ENCODE measurements around the gene R3HCC1L.

Gene R3HCC1L

DNA sequence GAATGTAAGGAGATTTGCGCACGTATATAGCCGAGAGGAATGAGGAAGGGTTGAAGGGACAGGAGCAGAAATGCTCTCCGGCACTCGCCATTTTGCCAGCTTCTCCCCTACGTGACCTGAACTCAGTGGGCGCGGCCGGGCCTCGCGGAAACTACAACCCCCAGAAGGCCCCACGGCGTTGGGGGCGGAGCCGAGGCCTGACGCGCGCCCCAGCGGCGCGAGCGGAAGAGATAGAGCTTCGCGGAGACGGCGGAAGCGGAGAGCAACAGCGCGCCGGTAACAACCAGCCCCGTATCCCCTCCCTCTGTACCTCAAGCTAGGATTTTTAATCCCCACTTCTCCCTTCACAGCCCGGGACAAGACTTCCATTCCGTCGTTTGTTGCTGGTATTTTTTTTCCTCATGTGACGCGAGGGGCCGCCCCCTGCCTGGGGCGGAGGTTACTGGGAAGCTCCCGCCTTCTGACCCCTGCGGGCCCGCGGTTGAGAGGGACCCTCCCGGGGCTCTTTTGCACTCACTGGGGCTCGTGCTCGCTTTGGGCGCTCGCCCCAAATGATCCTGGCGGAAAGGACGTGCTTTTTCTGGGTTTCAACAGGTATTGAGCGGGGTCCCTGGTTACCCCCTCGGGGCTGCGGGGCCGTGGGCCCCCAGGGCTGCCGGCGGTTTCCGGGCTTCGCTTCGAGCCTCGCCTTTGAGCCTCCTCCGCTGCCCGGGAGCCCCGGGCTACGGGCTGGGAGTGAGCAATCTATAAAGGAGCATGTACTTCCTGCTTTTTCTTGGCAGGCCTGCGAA lies at the start of gene R3HCC1L:
Gene R3HCC1L, plus strand, starts transcription at position 227 of the 791 bp plus-strand sequence. CDS start 73,458 bp downstream, outside the sequence.
- DNase-seq (ENCODE audit: low spot score) = peak; percentile 91

DNA sequence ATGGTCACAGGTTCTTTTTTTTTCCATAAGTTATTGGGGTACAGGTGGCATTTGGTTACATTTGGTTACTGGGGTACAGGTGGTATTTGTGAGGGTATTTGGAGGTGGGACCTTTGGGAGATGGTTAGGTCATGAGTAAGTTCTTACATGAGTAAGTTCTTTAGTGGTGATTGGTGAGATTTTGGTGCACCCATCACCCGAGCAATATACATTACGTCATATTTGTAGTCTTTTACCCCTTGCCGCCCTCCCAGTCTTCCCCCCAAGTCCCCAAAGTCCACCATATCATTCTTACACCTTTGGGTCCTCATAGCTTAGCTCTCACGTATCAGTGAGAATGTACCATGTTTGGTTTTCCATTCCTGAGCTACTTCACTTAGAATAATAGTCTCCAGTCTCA lies 49.2 kb upstream of the R3HCC1L start:
- no peak for DNase-seq (ENCODE audit: low spot score)

DNA sequence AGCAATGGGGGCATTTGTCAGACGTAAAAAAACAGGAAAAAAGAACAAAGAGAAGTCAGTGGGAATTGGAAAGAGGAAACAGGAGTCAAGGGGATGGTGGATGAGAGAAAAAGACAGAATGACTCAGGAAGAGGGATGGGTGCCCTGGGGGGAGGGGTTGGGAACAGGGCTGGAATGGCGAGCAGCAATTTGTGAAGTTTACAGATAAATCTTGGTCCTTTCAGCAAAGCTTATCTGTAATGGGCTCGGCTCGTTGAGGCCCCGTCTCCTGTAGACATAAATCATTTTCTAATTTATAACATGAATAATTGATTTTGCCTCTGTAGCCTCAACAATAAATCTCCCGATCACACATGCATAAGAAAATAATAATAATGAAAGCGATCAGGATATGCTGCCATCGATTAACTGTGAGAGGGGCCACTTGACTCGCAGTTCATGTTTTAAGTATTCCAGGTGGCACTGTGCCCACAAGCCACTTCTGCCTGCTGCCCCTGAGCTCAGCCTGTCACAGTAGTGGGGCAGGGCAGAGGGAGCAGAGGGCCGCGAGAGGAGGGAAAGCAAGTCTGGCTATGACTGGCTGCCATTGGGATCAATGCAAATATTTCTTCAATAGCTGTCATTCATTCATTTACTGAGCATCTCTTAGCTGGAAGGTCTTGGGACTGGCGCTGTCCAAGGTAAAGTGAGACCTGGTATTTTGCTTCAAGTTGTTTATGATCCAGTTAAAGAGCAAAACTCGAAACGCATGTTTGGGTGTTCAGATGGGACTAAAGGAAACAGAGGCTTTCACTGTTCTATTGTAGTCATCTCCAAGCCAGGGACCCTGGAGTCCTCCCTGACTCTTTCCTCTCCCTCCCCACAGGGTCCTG lies 47.4 kb upstream of the R3HCC1L start:
- no peak for DNase-seq (ENCODE audit: low spot score)

DNA sequence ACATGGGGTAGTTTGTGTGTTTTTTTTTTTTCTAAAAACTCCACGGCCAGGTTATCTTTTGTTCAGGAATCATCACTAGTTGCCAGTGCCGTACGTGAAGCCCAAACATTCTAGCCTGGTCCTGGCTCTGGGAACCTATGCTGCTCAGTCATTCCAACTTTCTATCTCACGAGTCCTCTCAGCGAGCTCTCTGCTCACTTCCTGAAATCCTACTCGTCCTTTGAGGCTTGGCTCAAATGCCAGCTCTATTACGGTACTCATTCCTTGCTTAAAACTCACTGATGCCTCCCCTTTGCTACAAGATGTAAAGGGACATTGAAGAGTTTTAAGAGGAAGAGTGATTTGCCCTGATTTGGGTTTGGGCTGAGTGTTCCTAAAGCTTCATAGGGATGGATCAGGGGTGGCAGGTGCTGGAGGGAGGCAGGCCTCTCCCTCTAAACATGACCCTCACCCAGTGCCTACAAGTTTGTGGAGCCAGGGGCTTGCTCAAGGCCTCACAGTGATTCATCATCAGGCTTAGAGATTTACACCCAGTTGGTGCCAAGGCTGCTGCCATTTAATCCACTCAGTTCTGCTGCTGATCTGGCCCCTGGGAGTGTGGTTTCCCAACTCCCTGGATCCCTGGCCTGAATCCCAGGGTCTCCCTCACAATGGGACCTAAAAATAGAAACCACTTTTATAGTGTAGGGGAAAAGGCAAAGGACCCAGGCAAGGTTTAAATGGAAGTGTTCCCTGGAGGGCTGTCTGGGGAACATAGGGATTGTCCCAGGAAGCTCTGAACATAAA lies 46.1 kb upstream of the R3HCC1L start:
- DNase-seq (ENCODE audit: low spot score) = peak; percentile 21

DNA sequence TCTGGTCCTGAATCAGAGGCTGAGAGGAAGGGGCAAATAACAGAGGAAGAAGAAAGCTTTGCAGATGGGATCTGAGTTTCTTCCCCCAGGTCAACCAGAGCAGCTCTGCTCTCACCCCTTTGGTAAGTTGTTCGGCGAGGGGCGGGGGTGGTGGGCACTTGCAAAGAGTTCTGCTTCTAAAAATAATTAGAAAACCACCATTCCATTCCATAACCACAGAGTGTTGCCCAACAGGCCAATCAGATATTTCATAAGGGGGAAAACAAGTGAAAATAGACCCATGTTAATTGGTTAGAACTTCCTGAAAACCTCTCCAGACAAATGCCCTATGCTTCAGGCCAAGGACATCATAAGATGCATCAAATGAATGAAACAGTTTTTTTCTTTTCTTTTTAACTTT lies 43.6 kb upstream of the R3HCC1L start:
- no peak for DNase-seq (ENCODE audit: low spot score)

DNA sequence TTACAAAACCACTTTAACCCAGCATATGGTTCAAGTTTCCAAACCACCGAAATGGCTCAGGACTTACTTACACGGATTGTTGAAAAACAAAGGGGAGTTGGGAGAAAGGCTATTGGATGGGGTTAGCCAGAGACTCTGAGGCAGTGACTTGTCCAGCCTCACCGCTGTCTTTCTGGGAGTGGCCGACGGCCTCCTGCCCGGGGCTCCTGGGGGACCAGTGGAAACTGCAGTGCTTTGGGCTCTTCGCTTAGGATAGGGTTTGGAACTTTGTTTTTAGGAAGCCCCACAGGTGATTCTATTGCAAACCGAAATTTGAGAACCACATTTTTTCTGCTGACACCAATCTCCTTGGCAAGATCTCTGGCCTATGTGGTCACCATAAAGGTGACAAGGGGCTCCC lies 38.1 kb upstream of the R3HCC1L start:
- no peak for DNase-seq (ENCODE audit: low spot score)

DNA sequence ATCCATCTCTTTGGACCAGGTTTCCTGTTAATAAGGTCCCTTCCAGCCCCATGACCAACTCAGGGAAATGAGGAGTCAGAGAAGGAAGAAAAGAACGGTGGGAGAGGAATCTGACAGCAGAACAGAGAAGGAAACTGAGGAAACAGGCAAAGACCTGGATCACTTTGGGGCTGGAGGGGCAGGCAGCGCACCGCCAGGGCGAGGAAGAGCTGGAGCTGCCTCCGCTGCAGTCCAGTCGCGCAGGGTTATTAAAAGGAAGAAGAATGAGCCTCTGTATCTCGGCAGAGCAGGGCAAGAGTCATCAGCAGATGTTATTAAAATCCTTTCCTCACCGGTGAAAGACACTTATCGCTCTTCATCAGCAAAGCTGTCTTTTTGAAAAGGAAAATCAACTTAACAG lies 37.7 kb upstream of the R3HCC1L start:
- no peak for DNase-seq (ENCODE audit: low spot score)

DNA sequence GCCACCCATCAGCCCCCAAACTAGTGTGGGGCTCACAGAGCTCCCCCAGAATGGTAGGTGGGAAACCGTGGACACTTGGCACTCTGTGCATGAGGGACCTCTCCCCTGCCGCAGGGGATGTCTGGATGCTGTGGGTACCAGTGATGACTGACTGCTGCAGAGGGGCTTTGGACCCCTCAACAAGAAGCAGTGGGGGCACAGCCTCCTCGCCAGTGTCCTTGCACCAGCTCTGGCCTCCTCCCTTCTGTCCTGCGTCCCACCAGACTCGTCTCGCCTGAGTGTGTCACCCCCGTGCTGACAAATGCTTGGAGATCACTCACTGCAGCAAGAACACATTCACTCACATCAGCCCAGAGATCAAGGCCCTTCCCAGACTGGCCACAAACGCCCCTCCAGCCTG lies 37.3 kb upstream of the R3HCC1L start:
- no peak for DNase-seq (ENCODE audit: low spot score)

DNA sequence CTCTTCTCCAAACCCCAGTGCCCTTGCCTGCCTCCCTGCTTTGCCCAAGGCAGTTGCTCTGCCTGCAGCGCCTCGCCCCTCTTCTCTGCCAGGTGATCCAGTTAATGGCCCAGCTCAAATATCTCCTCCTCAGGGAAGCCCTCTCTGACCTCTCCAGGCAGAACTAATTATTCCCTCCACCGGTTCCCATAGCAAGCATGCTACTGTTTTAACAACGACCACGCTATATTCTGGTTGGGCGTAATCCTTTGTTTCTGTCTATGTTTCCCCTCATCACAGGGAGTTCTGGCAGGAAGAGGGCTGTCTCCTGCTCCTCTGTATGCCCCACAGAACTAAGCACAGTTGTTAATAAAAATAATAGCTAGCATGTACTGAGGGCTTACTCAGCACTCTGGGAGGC lies 36.8 kb upstream of the R3HCC1L start:
- no peak for DNase-seq (ENCODE audit: low spot score)

DNA sequence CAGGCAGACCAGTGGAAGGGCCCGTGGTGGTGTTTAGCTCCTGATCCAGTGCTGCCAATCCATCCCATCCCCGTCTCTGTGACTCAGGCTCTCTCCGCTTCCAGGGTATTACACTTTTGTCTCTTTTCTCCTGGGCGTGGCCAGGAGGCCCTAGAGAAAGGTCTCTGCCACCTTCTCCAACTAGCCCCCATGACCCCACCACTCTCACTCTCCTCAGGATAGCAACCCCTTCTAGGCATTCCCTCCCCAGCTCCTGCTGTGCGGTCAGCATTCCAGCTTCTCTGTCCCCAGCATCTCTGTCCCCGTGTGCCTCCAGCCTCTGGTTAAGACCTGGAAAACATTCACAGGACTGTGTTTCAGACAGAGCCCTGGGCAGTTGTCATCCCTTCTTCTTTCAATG lies 36.2 kb upstream of the R3HCC1L start:
- DNase-seq (ENCODE audit: low spot score) = no peak

DNA sequence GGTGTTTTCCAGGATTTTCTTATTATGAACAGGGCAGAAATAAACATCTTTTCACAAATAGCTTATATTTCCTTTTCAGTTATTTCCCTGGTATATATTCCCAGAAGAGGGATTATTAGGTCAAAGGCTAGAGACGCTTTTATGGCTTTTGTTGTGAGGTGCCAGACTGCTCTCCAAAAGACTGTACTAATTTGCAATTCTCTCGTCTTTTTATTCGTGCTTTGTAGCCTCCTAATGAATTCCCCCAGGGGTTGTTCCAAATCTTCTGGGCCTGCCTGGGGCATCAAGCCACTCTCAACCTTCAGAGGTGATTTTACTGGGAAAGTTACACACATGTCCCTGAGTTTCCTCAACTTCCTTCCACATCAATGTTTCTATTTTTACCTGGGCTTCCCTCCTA lies 34.0 kb upstream of the R3HCC1L start:
- no peak for DNase-seq (ENCODE audit: low spot score)

DNA sequence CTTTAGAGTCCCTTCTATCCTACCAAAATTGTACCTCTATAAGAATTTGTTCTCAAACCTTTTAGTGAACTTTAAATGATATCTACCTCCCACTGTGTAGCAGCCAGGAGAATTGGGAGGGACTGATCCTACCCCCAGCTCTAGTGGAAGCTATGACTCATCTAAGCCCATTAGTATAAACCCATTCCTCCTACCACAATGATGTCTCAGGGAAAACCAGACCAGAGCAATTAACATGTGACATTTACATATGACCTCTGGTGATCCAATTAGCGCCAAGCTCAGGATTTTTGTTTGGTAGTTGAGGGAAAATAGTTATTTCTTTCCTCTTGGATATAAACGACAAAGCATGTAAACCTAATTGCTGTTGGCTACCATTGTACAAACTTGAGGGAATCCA lies 33.1 kb upstream of the R3HCC1L start:
- no peak for DNase-seq (ENCODE audit: low spot score)

DNA sequence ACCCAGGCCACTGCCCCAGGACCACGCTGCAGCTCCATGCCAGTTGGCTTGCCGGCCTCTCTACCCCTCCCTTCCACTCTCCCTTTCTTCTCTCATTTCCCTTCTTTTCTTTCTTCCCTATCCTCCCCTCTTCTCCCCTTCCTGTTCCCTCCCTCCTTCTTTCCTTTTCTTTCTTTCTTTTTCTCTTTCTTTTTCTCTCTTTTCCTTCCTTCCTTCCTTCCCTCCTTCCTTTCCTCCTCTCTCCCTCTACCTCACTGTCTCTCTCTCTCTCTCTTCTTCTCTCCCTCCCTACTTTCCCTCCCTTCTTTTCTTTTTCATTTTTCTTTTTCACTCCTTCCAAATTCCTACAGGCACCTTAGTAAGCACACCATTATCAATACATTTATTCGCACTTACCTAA lies 30.3 kb upstream of the R3HCC1L start:
- DNase-seq (ENCODE audit: low spot score) = no peak

DNA sequence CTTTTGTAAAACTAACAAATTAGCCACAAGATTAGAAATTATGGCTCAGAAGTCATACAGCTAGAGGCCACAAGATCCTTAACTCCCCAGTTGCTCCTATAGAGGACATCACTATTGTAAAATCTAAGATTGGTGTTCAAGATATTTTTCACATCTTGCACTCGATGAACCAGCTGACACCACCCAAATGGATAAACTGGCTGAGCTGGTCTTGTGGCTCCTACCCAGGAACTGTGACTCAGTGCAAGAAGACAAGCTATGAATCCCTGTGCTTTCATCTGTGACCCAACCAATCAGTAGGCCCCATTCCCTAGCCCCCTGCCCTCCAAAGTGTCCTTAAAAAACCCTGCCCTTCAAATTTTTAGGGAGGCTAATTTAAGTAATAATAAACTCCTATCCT lies 27.9 kb upstream of the R3HCC1L start:
- DNase-seq (ENCODE audit: low spot score) = no peak

DNA sequence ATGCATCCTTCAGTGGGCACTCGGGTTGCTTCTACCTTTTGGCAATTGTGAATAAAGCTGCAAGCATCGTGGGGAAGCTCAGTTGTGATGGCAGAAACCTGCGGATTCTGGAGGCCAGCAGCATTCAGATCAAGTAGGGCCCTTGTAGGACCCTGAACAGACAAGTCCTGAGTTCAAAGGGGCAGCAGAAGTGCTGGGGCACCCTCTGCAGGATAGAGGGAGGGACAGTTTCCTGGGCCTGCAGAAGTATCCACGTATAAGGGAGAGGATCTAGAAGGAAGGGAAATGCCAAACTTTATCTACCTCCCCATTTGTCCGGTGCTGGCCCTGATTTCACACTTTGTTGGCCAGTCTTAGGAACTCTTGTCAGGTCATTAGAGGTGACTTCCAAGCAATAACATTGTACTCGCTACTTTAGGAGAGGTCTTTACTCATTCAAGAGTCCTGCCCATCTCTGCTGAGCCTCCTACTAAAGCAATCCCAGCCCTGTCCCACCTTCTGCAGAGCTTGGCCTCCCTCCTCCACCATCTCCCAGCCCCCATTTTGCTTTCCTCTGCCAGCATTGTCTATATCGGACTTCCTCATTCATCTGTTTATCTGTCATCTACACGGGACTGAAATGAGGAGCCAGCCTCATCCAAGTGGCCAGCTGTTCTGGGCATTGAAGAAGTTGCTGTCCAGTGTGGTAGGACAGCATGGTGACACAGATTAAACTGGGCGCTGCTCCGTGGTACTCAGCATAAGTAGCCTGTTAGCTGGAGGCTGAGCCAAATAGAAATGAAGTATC lies 26.6 kb upstream of the R3HCC1L start:
- peak; percentile 7 for DNase-seq (ENCODE audit: low spot score)

DNA sequence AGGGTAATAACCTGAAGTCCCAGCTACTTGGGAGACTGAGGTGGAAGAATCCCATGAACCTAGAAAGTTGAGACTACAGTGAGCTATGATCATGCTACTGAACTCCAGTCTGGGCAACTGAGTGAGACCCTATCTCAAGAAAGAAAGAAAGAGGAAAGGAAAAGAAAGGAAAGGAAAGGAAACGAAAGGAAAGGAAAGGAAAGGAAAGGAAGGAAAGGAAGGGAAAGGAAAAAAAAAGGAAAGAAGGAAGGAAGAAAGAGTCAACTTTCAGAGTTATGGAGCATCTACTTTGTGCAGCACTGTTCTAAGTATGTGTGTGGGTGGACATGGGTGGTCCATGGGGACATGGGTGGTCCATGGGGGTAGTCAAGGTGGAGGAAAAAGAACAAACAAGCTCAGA lies 24.1 kb upstream of the R3HCC1L start:
- no peak for DNase-seq (ENCODE audit: low spot score)

DNA sequence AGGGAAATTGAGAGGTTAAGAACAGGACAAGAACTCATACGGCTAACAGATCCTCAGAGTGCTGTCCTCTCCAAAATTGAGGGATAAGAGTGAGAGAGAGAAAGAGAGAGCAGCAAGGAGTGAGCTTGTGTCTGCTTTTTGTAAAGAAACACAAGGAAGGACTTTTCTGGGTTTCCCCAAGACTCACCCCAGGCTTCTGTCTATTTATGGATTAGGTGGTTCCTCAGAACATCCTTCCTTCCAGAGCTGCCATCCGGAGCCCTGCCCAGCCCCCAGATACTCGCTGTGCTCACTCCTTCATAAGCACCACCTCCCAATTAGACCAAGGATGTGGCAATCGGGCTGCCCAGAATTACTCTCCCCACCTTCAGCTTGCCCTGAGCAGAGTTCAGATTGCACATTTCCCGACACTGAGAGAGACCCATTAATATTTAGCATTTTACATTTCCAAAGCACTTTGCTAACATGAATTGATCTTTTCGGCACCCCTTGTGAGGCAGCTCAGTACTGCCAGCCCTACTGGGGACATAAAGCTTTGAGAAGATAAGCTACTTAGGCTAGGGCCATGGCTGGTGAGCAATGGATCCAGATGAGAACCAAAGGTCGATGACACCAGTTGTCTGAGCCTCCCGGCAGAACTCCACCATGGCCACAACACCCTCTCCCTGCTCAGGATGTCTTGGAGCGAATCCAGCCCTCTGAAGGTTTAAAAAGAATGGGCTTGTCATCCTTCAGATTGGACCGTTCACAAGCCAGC lies 19.2 kb upstream of the R3HCC1L start:
- no peak for DNase-seq (ENCODE audit: low spot score)

DNA sequence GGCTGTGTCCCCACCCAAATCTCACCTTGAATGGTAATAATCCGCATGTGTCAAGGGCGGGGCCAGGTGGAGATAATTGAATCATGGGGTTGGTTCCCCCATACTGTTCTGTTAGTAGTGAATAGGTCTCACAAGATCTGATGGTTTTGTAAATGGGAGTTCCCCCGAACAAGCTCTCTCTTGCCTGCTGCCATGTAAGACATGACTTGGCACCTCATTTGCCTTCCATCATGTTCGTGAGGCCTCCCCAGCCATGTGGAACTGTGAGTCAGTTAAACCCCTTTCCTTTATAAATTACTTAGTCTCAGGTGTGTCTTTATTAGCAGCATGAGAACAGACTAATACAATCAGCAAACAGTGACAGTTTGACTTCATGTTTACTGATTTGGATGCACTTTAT lies 14.6 kb upstream of the R3HCC1L start:
- no peak for DNase-seq (ENCODE audit: low spot score)

DNA sequence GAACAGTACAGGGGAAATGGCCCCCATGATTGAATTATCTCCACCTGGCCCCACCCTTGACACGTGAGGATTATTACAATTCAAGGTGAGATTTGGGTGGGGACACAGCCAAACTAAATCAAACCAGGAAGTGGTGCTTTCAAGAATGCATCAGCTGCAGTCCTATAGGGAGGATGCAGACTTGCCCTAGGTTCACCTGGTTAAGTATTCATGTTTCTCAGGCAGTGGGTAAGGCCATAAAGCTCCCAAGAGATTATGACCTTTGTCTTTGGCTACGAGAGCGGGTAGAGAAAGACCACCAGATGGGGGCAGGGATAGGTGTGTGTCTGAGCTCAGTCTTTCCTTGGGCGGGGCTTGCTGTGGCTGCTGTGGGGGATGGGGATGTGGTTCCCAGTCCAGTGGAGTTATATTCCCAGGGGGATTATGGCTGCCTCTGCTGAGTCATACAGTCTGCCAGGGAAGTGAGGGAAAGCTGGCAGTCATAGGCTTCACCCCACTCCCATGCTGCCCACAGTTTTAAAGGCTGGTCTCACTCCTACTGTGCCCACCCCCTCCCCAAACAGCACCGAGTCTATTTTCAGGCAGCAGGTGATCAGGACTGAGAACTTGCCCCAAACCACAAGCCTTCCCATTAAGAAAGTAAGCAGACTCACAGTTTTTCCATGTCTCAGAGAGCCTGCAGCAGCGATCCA lies 8.4 kb upstream of the R3HCC1L start:
- no peak for DNase-seq (ENCODE audit: low spot score)

DNA sequence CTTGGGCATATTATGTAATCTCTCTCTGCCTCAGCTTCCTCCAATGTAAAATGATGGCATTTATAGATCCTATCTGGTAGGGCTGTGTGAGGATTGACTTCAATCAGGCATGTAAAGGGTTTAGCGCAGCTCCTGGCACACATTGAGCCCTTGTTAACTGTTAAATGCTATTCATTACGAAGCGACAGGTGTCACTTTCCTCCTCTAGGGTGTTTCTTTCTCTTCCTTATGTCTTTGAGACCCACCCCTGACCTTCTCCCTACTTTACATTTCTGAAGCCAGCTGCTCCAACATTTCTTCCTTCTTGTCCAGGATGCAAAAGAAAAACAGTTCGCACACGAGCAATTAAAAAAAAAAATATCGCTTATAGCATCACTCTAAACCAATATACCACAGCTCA lies 5.7 kb upstream of the R3HCC1L start:
- DNase-seq (ENCODE audit: low spot score) = no peak
